ENCODE measurements around the gene MYD88. TPM values are rescaled to one million over a fixed set of nuclear protein-coding genes. Genes with fewer than 3 reads are reported as not detected.

Gene MYD88
- total and polyA plus RNA-seq, 7 donors = 27.8 to 74.0 (median 39.7) TPM

DNA sequence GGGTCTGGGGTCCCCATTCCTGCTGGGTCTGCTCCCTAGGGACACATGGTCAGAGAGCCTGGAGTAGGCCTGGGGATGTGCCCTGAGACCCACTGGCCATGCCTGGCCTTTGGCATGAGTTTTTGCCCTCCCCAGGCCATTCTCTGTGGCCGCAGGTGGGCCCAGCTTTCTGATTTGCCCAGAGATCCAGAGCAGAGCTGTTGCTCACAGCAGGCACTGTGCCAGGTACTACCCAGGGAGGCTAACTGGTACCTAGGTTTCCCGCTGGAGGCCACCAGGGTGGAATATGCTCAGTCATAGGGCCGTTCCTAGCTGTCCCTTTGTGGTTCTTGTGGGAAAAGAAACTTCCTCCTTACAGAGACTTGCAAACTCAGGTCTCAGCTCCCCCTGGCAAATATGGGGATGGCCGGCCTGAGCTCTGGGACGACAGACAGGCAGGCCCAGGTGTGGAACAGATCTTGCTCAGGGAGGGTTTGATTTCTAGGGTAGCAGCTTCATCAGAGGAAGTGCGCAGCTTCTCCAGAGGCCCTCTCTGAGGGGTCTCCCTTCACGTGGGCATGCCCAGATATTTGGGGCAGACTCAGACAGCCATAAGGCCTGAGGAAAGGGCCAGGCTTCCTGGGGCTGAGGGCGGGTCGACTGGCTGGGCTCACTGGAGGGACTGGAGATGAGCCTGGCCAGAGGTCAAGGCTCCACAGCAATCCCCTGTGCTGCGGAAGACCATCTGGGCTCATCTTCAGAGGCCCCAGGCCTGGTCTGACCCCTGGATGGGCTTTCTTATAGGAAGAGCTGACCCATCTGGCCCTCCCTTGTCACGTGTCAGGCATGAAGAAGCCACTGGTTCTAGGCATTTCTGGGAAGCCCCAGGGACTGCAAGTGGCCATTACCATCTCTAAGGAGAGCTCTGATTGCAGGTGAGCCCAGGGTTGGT lies 29.5 kb upstream of the MYD88 start:
- Histone ChIP-seq H3K27ac (no peak overlapping the region), H3K9me3 (no peaks in the 10 kb centered on the region), H3K36me3 (no peaks in the 10 kb centered on the region), H3K4me3 (no peak overlapping the region), H3K4me1 (no peaks in the 10 kb centered on the region), H3K27me3 (peaks cover 0 to 3% (median 0%) of the 10 kb centered on the region in 3 donors)
- peak; percentile 53 for DNase-seq
- intact Hi-C loops (cut with DNase I) = no loop called here
- no peak for TF ChIP-seq POLR2A (IDR thresholded peaks at IDR 0.05)
- TF ChIP-seq, protein P1, sequence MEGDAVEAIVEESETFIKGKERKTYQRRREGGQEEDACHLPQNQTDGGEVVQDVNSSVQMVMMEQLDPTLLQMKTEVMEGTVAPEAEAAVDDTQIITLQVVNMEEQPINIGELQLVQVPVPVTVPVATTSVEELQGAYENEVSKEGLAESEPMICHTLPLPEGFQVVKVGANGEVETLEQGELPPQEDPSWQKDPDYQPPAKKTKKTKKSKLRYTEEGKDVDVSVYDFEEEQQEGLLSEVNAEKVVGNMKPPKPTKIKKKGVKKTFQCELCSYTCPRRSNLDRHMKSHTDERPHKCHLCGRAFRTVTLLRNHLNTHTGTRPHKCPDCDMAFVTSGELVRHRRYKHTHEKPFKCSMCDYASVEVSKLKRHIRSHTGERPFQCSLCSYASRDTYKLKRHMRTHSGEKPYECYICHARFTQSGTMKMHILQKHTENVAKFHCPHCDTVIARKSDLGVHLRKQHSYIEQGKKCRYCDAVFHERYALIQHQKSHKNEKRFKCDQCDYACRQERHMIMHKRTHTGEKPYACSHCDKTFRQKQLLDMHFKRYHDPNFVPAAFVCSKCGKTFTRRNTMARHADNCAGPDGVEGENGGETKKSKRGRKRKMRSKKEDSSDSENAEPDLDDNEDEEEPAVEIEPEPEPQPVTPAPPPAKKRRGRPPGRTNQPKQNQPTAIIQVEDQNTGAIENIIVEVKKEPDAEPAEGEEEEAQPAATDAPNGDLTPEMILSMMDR (IDR thresholded peaks at IDR 0.05) = no peak
- no peak for TF ChIP-seq POLR2AphosphoS5 (IDR thresholded peaks at IDR 0.05)
- no peak for TF ChIP-seq EP300 (IDR thresholded peaks at IDR 0.05)
- WGBS, 2 donors = 72 to 89% methylated on average over 11 of the region's 11 CpGs

DNA sequence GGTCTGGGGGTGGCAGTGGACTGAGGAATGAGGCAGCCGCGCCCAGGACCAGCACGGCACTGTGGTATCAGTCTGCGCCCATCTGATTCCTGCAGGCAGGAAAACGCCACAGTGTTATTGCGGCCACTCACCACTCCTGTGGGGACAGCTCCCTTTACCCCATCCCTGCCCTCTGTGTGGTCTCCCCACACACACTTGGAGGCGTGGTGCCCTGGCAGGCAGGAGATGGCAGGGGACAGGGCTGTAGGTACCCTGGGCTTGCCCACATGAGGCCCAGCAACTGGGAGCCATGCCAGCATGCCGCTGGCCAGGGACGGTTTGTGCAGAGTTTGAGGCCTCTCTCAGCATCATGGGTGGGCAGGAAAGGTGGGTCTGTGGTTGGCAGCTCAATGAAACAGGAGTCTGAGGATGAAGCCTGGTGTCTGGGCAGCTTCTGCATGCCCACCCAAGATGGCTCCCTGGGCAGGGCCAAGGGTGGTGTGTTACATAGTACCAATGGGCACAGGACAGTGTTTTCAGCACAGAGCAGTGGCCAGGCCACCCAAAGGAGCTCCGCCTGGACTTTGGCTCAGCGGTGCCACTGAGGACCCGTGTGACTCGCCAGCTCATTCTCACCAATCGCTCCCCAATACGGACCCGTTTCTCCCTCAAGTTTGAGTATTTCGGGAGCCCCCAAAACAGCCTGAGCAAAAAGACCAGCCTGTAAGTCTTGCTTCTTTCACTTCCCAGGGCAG lies 28.7 kb upstream of the MYD88 start:
- no peaks in the 10 kb centered on the region for H3K4me1 ChIP-seq
- peak; percentile 50 for DNase-seq
- WGBS, 2 donors = 95% methylated on average over 17 of the region's 17 CpGs
- H3K27me3 ChIP-seq = peaks cover 0 to 3% (median 0%) of the 10 kb centered on the region in 3 donors
- H3K4me3 ChIP-seq = no peak overlapping the region
- intact Hi-C loops (cut with DNase I) = loop anchor here (10.0 kb wide), 1 partner anchor 365 kb away; no protein-coding TSS in a partner anchor
- no peaks in the 10 kb centered on the region for H3K9me3 ChIP-seq
- no peak overlapping the region for H3K27ac ChIP-seq
- TF ChIP-seq, protein P1 (IDR thresholded peaks at IDR 0.05) = no peak
- TF ChIP-seq POLR2A (IDR thresholded peaks at IDR 0.05) (no peak), POLR2AphosphoS5 (IDR thresholded peaks at IDR 0.05) (no peak)
- no peaks in the 10 kb centered on the region for H3K36me3 ChIP-seq

DNA sequence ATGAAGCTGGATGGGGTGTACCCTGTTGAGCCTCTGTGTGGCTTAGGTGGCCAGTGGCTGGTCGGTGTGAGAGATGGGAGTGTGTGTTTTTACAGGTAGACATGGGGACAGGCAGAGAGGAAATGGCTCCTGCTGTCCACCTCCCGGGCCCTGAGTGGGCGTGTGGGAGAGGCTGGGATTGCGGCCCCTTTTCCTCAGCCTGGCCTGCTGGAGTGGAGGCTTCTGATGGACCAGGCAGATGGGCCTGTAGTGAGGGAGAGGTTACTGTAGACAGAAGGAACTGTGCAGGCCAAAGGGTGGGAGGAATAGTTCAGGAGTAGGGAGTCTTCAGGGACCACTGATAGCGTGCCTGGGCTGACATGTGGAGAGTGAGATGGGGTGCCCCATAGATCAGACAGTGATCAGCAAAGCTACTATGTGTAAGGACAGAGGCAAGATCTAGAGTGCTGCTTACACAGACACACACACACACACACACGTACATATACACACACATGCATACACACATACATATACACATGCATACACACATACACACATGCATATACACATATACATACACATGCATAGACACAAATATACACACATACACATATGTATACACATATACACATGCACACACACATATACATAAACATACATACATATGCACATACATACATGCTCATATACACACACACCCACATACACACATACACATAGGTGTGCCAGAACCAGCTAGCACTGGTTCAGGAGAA lies 28.0 kb upstream of the MYD88 start:
- intact Hi-C loops (cut with DNase I) = loop anchor here (10.0 kb wide), 1 partner anchor 364 kb away; no protein-coding TSS in a partner anchor
- TF ChIP-seq POLR2AphosphoS5 (IDR thresholded peaks at IDR 0.05) (no peak), EP300 (IDR thresholded peaks at IDR 0.05) (no peak), POLR2A (IDR thresholded peaks at IDR 0.05) (no peak)
- TF ChIP-seq, protein P1 (IDR thresholded peaks at IDR 0.05) = no peak
- no peaks in the 10 kb centered on the region for H3K4me1 ChIP-seq
- no peaks in the 10 kb centered on the region for H3K9me3 ChIP-seq
- H3K4me3 ChIP-seq = no peak overlapping the region
- 94% methylated on average over 6 of the region's 6 CpGs for WGBS, 2 donors
- no peaks in the 10 kb centered on the region for H3K36me3 ChIP-seq
- no peak overlapping the region for H3K27ac ChIP-seq
- DNase-seq = peak; percentile 40
- peaks cover 0 to 3% (median 0%) of the 10 kb centered on the region in 3 donors for H3K27me3 ChIP-seq

DNA sequence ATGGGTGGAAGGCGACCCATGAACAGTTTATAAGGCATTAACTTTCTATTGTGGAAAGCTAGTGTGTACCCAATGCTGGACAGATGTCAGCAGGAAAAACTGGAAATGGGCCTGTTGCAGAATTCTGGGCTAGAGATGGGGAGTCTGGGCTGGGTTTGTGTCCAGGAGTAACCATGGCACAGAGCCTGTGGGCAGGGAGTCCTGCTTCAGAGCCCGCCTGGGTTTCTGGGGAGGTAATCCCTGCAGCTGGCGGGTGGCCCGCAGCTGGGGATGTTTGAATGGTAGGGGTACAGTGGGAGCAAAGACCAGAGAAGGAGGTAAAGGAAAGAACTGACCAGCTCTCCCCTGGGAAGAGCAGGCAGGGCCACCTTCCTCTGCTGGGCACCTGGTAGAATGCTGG lies 27.3 kb upstream of the MYD88 start:
- Histone ChIP-seq H3K36me3 (no peaks in the 10 kb centered on the region), H3K9me3 (no peaks in the 10 kb centered on the region), H3K4me3 (no peak overlapping the region), H3K4me1 (no peaks in the 10 kb centered on the region), H3K27ac (no peak overlapping the region), H3K27me3 (no peaks in the 10 kb centered on the region)
- peak; percentile 48 for DNase-seq
- 96% methylated on average over 4 of the region's 4 CpGs for WGBS, 2 donors
- no peak for TF ChIP-seq POLR2AphosphoS5 (IDR thresholded peaks at IDR 0.05)
- intact Hi-C loops (cut with DNase I) = loop anchor here (10.0 kb wide), 1 partner anchor 364 kb away; no protein-coding TSS in a partner anchor
